Bronchial epithelial cell (primary cell): ENCODE measurements around the gene LCNL1. TPM values are rescaled to one million over a fixed set of nuclear protein-coding genes. Genes with fewer than 3 reads are reported as not detected.

ENCODE experiments used
- DNase-seq: peaks from one replicate; pipeline ENCODE4 v3.0.0-alpha.2; 2010; ENCODE audit warnings: low read depth
- FAIRE-seq: peaks from 2 replicates; lab custom pipeline; 2011; peaks lifted over from hg19 to GRCh38; lab: Jason Lieb, UNC
- H3K27me3 ChIP-seq: 2 replicates; pipeline ENCODE4 v1.5.1; 2011; ENCODE audit warnings: low read length; ENCODE audit not compliant: control insufficient read depth, insufficient read depth
- H3K36me3 ChIP-seq: 2 replicates; pipeline ENCODE4 v1.5.1; 2011; ENCODE audit warnings: low read length; ENCODE audit not compliant: control insufficient read depth, insufficient read depth
- H3K4me3 ChIP-seq: 2 replicates; pipeline ENCODE4 v1.5.1; 2011; ENCODE audit warnings: mild to moderate bottlenecking, low read depth, low read length, control low read depth
- CTCF ChIP-seq: IDR thresholded peaks from 2 replicates; pipeline ENCODE4 v1.5.1; 2011; ENCODE audit warnings: mild to moderate bottlenecking, moderate library complexity, low read length, control low read depth, inconsistent platforms; ENCODE audit not compliant: insufficient read depth, severe bottlenecking
- total RNA-seq: library from RNA; depleted of rRNA; stranded (reverse); fragments of >200 nt; gene quantifications from 2 replicates; pipeline ENCODE4 v1.2.1, GENCODE V29; 2014

The LCNL1 gene
- total RNA-seq, 1 donor from 2014 or later = not detected

- no peak for TF ChIP-seq CTCF
- FAIRE-seq (no peak), DNase-seq (no peak)
- peaks cover 2% of the 10 kb centered on the region for H3K36me3 ChIP-seq
- no peaks in the 10 kb centered on the region for H3K27me3 ChIP-seq
- H3K4me3 ChIP-seq = no peak overlapping the region
Measured at GRCh38 chr9:137034039-137034708, 51.4 kb downstream of the LCNL1 start.

GRCh38 chr9:137034709-137035506, 52.1 kb downstream of the LCNL1 start:
- DNase-seq = peak; percentile 70
- FAIRE-seq = no peak
- Histone ChIP-seq H3K4me3 (no peak overlapping the region), H3K36me3 (peaks cover 2% of the 10 kb centered on the region), H3K27me3 (no peaks in the 10 kb centered on the region)
- TF ChIP-seq CTCF = peak; percentile 98

Other genes starting within 250 kb of the LCNL1 start
- not detected in 2 replicates for gene LCN10, start 240.1 kb upstream of the LCNL1 start, total RNA-seq
- not detected in 2 replicates for gene LCN6, start 234.5 kb upstream of the LCNL1 start, total RNA-seq
- gene LCN8, start 224.8 kb upstream of the LCNL1 start, total RNA-seq = not detected in 2 replicates
- gene LCN15, start 218.5 kb upstream of the LCNL1 start, total RNA-seq = not detected in 2 replicates
- 220 and 228 TPM in 2 replicates for gene TMEM141, start 191.6 kb upstream of the LCNL1 start, total RNA-seq
- gene CCDC183, start 186.7 kb upstream of the LCNL1 start, total RNA-seq = under 0.01 and 0.38 TPM in 2 replicates
- gene RABL6, start 175.0 kb upstream of the LCNL1 start, total RNA-seq = 79.5 and 88.5 TPM in 2 replicates
- gene AJM1, start 140.5 kb upstream of the LCNL1 start, total RNA-seq = 1.1 and 1.8 TPM in 2 replicates
- 57.9 and 124 TPM in 2 replicates for gene PHPT1, start 133.6 kb upstream of the LCNL1 start, total RNA-seq
- gene MAMDC4, start 130.6 kb upstream of the LCNL1 start, total RNA-seq = 1.1 and 1.5 TPM in 2 replicates
- 486 and 497 TPM in 2 replicates for gene EDF1, start 116.7 kb upstream of the LCNL1 start, total RNA-seq
- gene TRAF2, start 96.5 kb upstream of the LCNL1 start, total RNA-seq = 5.3 and 10.1 TPM in 2 replicates
- 162 TPM in 2 replicates for gene FBXW5, start 38.3 kb upstream of the LCNL1 start, total RNA-seq
- 0.51 and 0.79 TPM in 2 replicates for gene C8G, start 37.8 kb upstream of the LCNL1 start, total RNA-seq
- gene LCN12, start 30.7 kb upstream of the LCNL1 start, total RNA-seq = 0.13 TPM in 1 of 2 replicates, not detected in the other
- gene PTGDS, start 5.5 kb upstream of the LCNL1 start, total RNA-seq = 0.26 TPM in 2 replicates
- 10.0 and 11.5 TPM in 2 replicates for gene PAXX, start 9.4 kb downstream of the LCNL1 start, total RNA-seq
- 2.1 and 28.8 TPM in 2 replicates for gene CLIC3, start 13.6 kb downstream of the LCNL1 start, total RNA-seq
- gene ABCA2, start 45.2 kb downstream of the LCNL1 start, total RNA-seq = 5.5 and 9.9 TPM in 2 replicates
- gene FUT7, start 49.1 kb downstream of the LCNL1 start, total RNA-seq = not detected in 2 replicates
- 5.5 and 10.5 TPM in 2 replicates for gene NPDC1, start 63.2 kb downstream of the LCNL1 start, total RNA-seq
- 0.79 and 1.2 TPM in 2 replicates for gene ENTPD2, start 71.1 kb downstream of the LCNL1 start, total RNA-seq
- 0.26 and 1.2 TPM in 2 replicates for gene SAPCD2, start 87.6 kb downstream of the LCNL1 start, total RNA-seq
- gene UAP1L1, start 94.5 kb downstream of the LCNL1 start, total RNA-seq = 2.0 and 3.2 TPM in 2 replicates
- gene MAN1B1, start 104.0 kb downstream of the LCNL1 start, total RNA-seq = 58.2 and 65.3 TPM in 2 replicates
- 45.1 and 66.6 TPM in 2 replicates for gene DPP7, start 131.7 kb downstream of the LCNL1 start, total RNA-seq
- gene GRIN1, start 156.2 kb downstream of the LCNL1 start, total RNA-seq = 0.26 and 0.53 TPM in 2 replicates
- gene LRRC26, start 187.1 kb downstream of the LCNL1 start, total RNA-seq = 0.26 and 2.0 TPM in 2 replicates
- gene TMEM210, start 189.1 kb downstream of the LCNL1 start, total RNA-seq = not detected in 2 replicates
- gene ANAPC2, start 205.6 kb downstream of the LCNL1 start, total RNA-seq = 20.5 and 23.2 TPM in 2 replicates
- gene SSNA1, start 205.7 kb downstream of the LCNL1 start, total RNA-seq = 97.9 and 127 TPM in 2 replicates
- 3.2 and 4.5 TPM in 2 replicates for gene TPRN, start 217.7 kb downstream of the LCNL1 start, total RNA-seq
- 38.0 and 39.2 TPM in 2 replicates for gene TMEM203, start 222.7 kb downstream of the LCNL1 start, total RNA-seq
- 2.6 and 3.6 TPM in 2 replicates for gene NDOR1, start 222.7 kb downstream of the LCNL1 start, total RNA-seq
- 0.38 TPM in 1 of 2 replicates, not detected in the other for gene RNF208, start 239.2 kb downstream of the LCNL1 start, total RNA-seq
- 3.9 and 23.2 TPM in 2 replicates for gene CYSRT1, start 242.2 kb downstream of the LCNL1 start, total RNA-seq
- under 0.01 and 1.2 TPM in 2 replicates for gene RNF224, start 244.5 kb downstream of the LCNL1 start, total RNA-seq
- not detected in 2 replicates for gene SLC34A3, start 247.9 kb downstream of the LCNL1 start, total RNA-seq